DND-41 (cell line): ENCODE measurements around the gene DOHH.

Experiments
- EZH2 ChIP-seq: IDR thresholded peaks from 3 replicates; pipeline ENCODE4 v1.6.1; 2012; ENCODE audit warnings: borderline replicate concordance, low read depth, mild to moderate bottlenecking, moderate library complexity, low read length, inconsistent platforms; ENCODE audit not compliant: severe bottlenecking
- TF ChIP-seq, protein P1 (sequence below): IDR thresholded peaks from 2 replicates; pipeline ENCODE4 v1.5.1; 2012; ENCODE audit warnings: borderline replicate concordance, low read length, moderate library complexity, mild to moderate bottlenecking; ENCODE audit not compliant: poor library complexity, severe bottlenecking; ENCODE audit errors: extremely low read depth

DNA sequence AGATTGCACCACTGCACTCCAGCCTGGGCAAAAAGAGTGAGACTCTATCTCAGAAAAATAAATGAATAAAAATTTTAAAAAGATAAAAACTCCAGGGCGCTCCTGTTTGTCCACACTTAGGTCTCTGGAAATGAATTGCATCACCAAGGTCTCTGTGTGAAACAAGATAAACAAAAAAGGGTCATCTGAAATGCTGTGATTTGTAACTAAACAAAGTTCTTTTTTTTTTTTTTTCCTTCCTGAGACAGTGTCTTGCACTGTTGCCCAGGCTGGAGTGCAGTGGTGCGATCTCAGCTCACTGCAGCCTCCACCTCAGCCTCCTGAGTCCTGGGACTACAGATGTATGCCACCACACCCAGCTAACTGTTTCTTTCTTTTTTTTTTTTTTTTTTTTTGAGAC is 17.2 kb upstream of the DOHH start:
- TF ChIP-seq, protein P1, sequence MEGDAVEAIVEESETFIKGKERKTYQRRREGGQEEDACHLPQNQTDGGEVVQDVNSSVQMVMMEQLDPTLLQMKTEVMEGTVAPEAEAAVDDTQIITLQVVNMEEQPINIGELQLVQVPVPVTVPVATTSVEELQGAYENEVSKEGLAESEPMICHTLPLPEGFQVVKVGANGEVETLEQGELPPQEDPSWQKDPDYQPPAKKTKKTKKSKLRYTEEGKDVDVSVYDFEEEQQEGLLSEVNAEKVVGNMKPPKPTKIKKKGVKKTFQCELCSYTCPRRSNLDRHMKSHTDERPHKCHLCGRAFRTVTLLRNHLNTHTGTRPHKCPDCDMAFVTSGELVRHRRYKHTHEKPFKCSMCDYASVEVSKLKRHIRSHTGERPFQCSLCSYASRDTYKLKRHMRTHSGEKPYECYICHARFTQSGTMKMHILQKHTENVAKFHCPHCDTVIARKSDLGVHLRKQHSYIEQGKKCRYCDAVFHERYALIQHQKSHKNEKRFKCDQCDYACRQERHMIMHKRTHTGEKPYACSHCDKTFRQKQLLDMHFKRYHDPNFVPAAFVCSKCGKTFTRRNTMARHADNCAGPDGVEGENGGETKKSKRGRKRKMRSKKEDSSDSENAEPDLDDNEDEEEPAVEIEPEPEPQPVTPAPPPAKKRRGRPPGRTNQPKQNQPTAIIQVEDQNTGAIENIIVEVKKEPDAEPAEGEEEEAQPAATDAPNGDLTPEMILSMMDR: no peak
- TF ChIP-seq EZH2: no peak
